Mesothelial cell of epicardium (in vitro differentiated cells): ENCODE results near the gene COX6B1. TPM values are rescaled to one million over a fixed set of nuclear protein-coding genes. Genes with fewer than 3 reads are reported as not detected.

Experiments
- DNase-seq, 2 experiments: peaks; one replicate each; pipeline ENCODE4 v3.0.0; 2021; ENCODE audit warnings: low spot score in 2 of 2; ENCODE audit not compliant: unreplicated experiment in 2 of 2
- H3K27ac Mint-ChIP-seq: 2 replicates; pipeline ENCODE4 v1.8.0; 2021; ENCODE audit warnings: mixed read lengths
- H3K27me3 Mint-ChIP-seq: 2 replicates; pipeline ENCODE4 v1.8.0; 2021; ENCODE audit warnings: low read depth, mixed read lengths
- H3K36me3 Mint-ChIP-seq: 2 replicates; pipeline ENCODE4 v1.8.0; 2021; ENCODE audit warnings: mixed read lengths
- H3K4me1 Mint-ChIP-seq: 2 replicates; pipeline ENCODE4 v1.8.0; 2021; ENCODE audit warnings: mixed read lengths
- H3K4me3 Mint-ChIP-seq: 2 replicates; pipeline ENCODE4 v1.8.0; 2021; ENCODE audit warnings: mild to moderate bottlenecking, moderate library complexity, mixed read lengths
- H3K9me3 Mint-ChIP-seq: 2 replicates; pipeline ENCODE4 v1.8.0; 2021; ENCODE audit warnings: mixed read lengths
- total RNA-seq: library from RNA; stranded (reverse); gene quantifications from 3 replicates; pipeline ENCODE4 v1.2.1, GENCODE V29; 2021
- TF ChIP-seq, protein P1 (sequence below): fragments of 200-600 bp; sonication (generic); IDR thresholded peaks from one replicate; pipeline ENCODE4 v1.5.0; 2021; ENCODE audit warnings: antibody characterized with exemption; ENCODE audit not compliant: unreplicated experiment

COX6B1 gene
- total RNA-seq, 1 donor from 2014 or later: 284 TPM

- Mint-ChIP-seq H3K27me3 (no peaks in the 10 kb centered on the region), H3K9me3 (no peaks in the 10 kb centered on the region), H3K36me3 (peaks cover 4% of the 10 kb centered on the region), H3K27ac (no peak overlapping the region), H3K4me3 (peak overlapping the region; percentile 76), H3K4me1 (peaks cover 17% of the 10 kb centered on the region)
- DNase-seq: no peak
- TF ChIP-seq, protein P1, sequence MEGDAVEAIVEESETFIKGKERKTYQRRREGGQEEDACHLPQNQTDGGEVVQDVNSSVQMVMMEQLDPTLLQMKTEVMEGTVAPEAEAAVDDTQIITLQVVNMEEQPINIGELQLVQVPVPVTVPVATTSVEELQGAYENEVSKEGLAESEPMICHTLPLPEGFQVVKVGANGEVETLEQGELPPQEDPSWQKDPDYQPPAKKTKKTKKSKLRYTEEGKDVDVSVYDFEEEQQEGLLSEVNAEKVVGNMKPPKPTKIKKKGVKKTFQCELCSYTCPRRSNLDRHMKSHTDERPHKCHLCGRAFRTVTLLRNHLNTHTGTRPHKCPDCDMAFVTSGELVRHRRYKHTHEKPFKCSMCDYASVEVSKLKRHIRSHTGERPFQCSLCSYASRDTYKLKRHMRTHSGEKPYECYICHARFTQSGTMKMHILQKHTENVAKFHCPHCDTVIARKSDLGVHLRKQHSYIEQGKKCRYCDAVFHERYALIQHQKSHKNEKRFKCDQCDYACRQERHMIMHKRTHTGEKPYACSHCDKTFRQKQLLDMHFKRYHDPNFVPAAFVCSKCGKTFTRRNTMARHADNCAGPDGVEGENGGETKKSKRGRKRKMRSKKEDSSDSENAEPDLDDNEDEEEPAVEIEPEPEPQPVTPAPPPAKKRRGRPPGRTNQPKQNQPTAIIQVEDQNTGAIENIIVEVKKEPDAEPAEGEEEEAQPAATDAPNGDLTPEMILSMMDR: no peak
These were observed 5.3 kb upstream of the COX6B1 start for GRCh38 chr19:35642798-35643254.

GRCh38 chr19:35643255-35644205, 4.6 kb upstream of the COX6B1 start:
- Mint-ChIP-seq H3K4me1 (peaks cover 17% of the 10 kb centered on the region), H3K9me3 (no peaks in the 10 kb centered on the region), H3K36me3 (no peaks in the 10 kb centered on the region), H3K27me3 (no peaks in the 10 kb centered on the region), H3K27ac (peak overlapping the region; percentile 95), H3K4me3 (peak overlapping the region; percentile 76)
- peak; percentile 76 to 82 for DNase-seq
- TF ChIP-seq, protein P1: no peak

DNA sequence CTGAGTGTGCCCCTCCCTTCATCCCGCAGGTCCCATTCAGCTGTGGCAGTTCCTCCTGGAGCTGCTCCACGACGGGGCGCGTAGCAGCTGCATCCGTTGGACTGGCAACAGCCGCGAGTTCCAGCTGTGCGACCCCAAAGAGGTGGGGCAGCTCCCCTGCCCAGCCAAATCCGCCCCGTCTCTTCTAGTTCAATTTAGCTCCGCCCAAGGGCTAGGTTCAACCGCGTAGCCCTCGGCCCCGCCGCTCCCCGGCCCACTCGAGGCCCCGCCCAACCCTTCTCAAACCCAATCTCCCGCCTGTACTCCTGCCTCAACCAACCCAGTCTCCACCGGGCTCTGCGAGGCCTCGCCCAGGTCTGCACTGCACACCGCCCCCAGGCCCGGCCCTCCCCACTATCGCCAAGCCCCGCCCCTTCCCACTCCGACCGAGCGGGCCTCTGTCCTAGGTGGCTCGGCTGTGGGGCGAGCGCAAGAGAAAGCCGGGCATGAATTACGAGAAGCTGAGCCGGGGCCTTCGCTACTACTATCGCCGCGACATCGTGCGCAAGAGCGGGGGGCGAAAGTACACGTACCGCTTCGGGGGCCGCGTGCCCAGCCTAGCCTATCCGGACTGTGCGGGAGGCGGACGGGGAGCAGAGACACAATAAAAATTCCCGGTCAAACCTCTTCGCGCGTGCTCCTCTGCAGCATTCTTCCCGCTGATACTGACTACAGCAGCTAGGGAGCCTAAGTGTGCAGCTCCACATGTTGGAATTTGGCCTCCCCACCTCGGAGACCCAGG, 3.7 kb upstream of the COX6B1 start:
- Mint-ChIP-seq H3K9me3 (no peaks in the 10 kb centered on the region), H3K4me3 (peak overlapping the region; percentile 76), H3K27me3 (no peaks in the 10 kb centered on the region), H3K27ac (peak overlapping the region; percentile 95), H3K4me1 (peaks cover 25% of the 10 kb centered on the region), H3K36me3 (no peaks in the 10 kb centered on the region)
- peak; percentile 78 to 85 for DNase-seq
- TF ChIP-seq, protein P1: no peak

DNA sequence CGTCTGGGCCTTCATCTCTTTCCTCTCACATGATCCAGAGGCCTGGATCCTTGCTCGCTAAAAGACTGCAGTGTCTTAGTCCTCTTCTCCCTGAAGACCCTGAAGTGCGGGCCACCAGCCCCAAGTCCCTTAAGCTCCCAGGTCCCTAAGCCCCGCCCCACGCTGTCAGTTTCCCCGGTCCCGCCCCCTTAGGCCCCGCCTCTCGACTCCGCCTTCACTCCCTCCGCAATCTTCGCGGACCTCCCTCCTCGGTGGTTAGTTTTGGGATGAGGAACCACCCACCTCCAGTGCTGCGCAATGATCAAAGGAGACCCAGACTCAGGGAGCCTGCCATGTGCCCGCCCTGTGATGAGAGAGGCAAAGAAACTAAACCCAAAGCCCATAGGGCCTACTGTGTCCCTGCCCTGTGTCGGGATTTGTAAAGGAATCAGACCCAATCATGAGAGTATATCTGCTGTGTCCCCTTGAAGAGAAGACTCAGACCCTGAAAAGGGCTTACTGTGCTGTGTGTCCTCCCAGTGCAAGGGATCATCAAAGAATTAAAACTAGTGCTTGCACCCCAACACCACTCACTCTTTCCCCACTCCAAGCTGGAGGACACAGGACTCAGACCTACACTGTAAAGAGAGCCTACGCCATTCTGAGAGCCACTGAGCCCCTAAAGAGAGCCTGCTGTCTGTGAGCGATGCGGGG, 3.0 kb upstream of the COX6B1 start:
- DNase-seq: peak; percentile 75 to 82
- H3K9me3 Mint-ChIP-seq: no peaks in the 10 kb centered on the region
- peaks cover 25% of the 10 kb centered on the region for H3K4me1 Mint-ChIP-seq
- no peaks in the 10 kb centered on the region for H3K36me3 Mint-ChIP-seq
- peak overlapping the region; percentile 95 for H3K27ac Mint-ChIP-seq
- H3K27me3 Mint-ChIP-seq: no peaks in the 10 kb centered on the region
- H3K4me3 Mint-ChIP-seq: peak overlapping the region; percentile 76
- TF ChIP-seq, protein P1: no peak
